Breast epithelium (tissue), 3 donors: ENCODE results near the gene ABL1.

ENCODE experiments used
- CTCF ChIP-seq, 3 donors: fragments of 450-650 bp; IDR thresholded peaks; one replicate each; pipeline ENCODE4 v1.5.1; 2016 to 2017; ENCODE audit warnings: antibody characterized with exemption in 3 of 3, mild to moderate bottlenecking in 3 of 3, moderate library complexity in 3 of 3
- POLR2A ChIP-seq: fragments of 450-650 bp; IDR thresholded peaks from one replicate; pipeline ENCODE4 v1.6.1; 2016; ENCODE audit warnings: antibody characterized with exemption, mild to moderate bottlenecking, moderate library complexity
- POLR2AphosphoS5 ChIP-seq, 3 donors: sonication (generic); formaldehyde crosslinking; IDR thresholded peaks; one replicate each; pipeline ENCODE4 v1.6.1; 2017; ENCODE audit warnings: antibody characterized with exemption in 3 of 3

- TF ChIP-seq CTCF (IDR thresholded peaks at IDR 0.05) (no peak), POLR2A (no peak), POLR2AphosphoS5 (IDR thresholded peaks at IDR 0.05) (no peak)
These were observed 64.1 kb downstream of the ABL1 start for GRCh38 chr9:130899051-130899748.
